K562 (cell line): Measurements from ENCODE around the gene TULP1. TPM values are rescaled to one million over a fixed set of nuclear protein-coding genes. Genes with fewer than 3 reads are reported as not detected.

ENCODE experiments used
- ATF7 ChIP-seq: fragments of 450-650 bp; IDR thresholded peaks from 2 replicates; pipeline ENCODE4 v1.7.1; 2014; ENCODE audit warnings: mild to moderate bottlenecking, moderate library complexity
- BCLAF1 ChIP-seq, 2 experiments: fragments of 450-650 bp in 1 of 2; IDR thresholded peaks; 2 replicates each; pipeline ENCODE4 v1.6.1; 2011 to 2017; ENCODE audit warnings: low read depth in 2 of 2, antibody characterized with exemption in 1 of 2, borderline replicate concordance in 1 of 2, low read length in 1 of 2, mild to moderate bottlenecking in 1 of 2, mixed read lengths in 1 of 2; ENCODE audit not compliant: control insufficient read depth in 1 of 2
- CSDE1 ChIP-seq, 2 experiments: fragments of 450-650 bp; IDR thresholded peaks; 2 replicates each; pipeline ENCODE4 v1.6.1; 2016; ENCODE audit warnings: mild to moderate bottlenecking in 1 of 2
- HDAC1 ChIP-seq, 2 experiments: fragments of 450-650 bp; IDR thresholded peaks; 2 replicates each; pipeline ENCODE4 v1.6.1; 2016 to 2017; ENCODE audit warnings: inconsistent platforms in 1 of 2, mild to moderate bottlenecking in 1 of 2, moderate library complexity in 1 of 2
- MTA1 ChIP-seq: fragments of 450-650 bp; IDR thresholded peaks from 2 replicates; pipeline ENCODE4 v1.6.1; 2017; ENCODE audit warnings: borderline replicate concordance
- NELFE ChIP-seq: IDR thresholded peaks from 2 replicates; pipeline ENCODE4 v1.6.1; 2011; ENCODE audit warnings: mild to moderate bottlenecking; ENCODE audit not compliant: insufficient read depth, insufficient read length
- PHF21A ChIP-seq: fragments of 450-650 bp; IDR thresholded peaks from 2 replicates; pipeline ENCODE4 v1.6.1; 2017; ENCODE audit warnings: low read depth, borderline replicate concordance
- RAD21 ChIP-seq, 2 experiments: fragments of 250-450 bp in 1 of 2; fragments of 450-650 bp in 1 of 2; sonication (Bioruptor Pico) in 1 of 2; formaldehyde crosslinking in 1 of 2; IDR thresholded peaks in 1 of 2; conservative IDR thresholded peaks in 1 of 2; 2 replicates each; pipeline versions ENCODE4 v1.4.0 to v1.8.0; 2020 to 2022; ENCODE audit warnings: mild to moderate bottlenecking in 2 of 2, moderate library complexity in 1 of 2
- STAG1 ChIP-seq: sonication (generic); formaldehyde crosslinking; IDR thresholded peaks from 2 replicates; pipeline ENCODE4 v1.5.0; 2020; ENCODE audit warnings: missing genetic modification reagents, borderline replicate concordance
- ZNF146 ChIP-seq: IDR thresholded peaks from one replicate; pipeline ENCODE4 v1.6.1; 2018; ENCODE audit warnings: missing compliant biosample characterization; ENCODE audit not compliant: unreplicated experiment
- ZNF274 ChIP-seq: IDR thresholded peaks from 2 replicates; pipeline ENCODE4 v1.6.1; 2011; ENCODE audit warnings: low read depth, mild to moderate bottlenecking, low read length, moderate library complexity, borderline replicate concordance
- ZNF518B ChIP-seq: fragments of 250-450 bp; sonication (Bioruptor Pico); IDR thresholded peaks from 2 replicates; pipeline ENCODE4 v1.5.0; 2021; ENCODE audit warnings: mild to moderate bottlenecking, moderate library complexity
- ZNF561 ChIP-seq: fragments of 450-650 bp; formaldehyde crosslinking; conservative IDR thresholded peaks from 2 replicates; pipeline ENCODE4 v1.4.0; 2020; ENCODE audit warnings: mild to moderate bottlenecking, moderate library complexity
- ZNF589 ChIP-seq: fragments of 200-800 bp; sonication (Bioruptor generic); IDR thresholded peaks from 2 replicates; pipeline ENCODE4 v1.6.1; 2016; ENCODE audit warnings: low read depth, missing genetic modification characterization, missing compliant biosample characterization
- ZNF696 ChIP-seq: fragments of 250-450 bp; sonication (Bioruptor Pico); conservative IDR thresholded peaks from 2 replicates; pipeline ENCODE4 v1.4.0; 2020; ENCODE audit warnings: mild to moderate bottlenecking, moderate library complexity
- ZNF830 ChIP-seq: fragments of 250-450 bp; sonication (Bioruptor Pico); IDR thresholded peaks from 2 replicates; pipeline ENCODE4 v1.5.0; 2021; ENCODE audit warnings: mild to moderate bottlenecking
- polyA plus RNA-seq, 8 experiments: library from polyadenylated mRNA; depleted of rRNA in 4 of 8; stranded (reverse) in 5 of 8; unstranded in 3 of 8; fragments of >200 nt; fragmentation: Nextera tagmentation in 2 of 8; fragmentation: Illumina TruSeq in 1 of 8; extraction: Ambion mirVana in 2 of 8; extraction: Trizol in 1 of 8; gene quantifications; 2 replicates each; pipeline versions ENCODE4 v1.2.1 to v1.2.3, GENCODE V29; 2011 to 2014; ENCODE audit warnings: inconsistent platforms in 1 of 8, missing spikeins in 1 of 8
- total RNA-seq, 7 experiments: library from RNA; depleted of rRNA in 6 of 7; stranded (reverse); fragments of >200 nt in 6 of 7; fragmentation: Illumina TruSeq in 2 of 7; extraction: Trizol in 2 of 7; gene quantifications; 2 replicates each; pipeline versions ENCODE4 v1.2.1 to v1.2.3, GENCODE V29; 2011 to 2021; ENCODE audit warnings: low replicate concordance in 1 of 7
- TF ChIP-seq, protein P1 (sequence below): fragments of 450-650 bp; conservative IDR thresholded peaks from 2 replicates; pipeline ENCODE4 v1.6.1; 2016; ENCODE audit warnings: missing genetic modification characterization, low read depth, mild to moderate bottlenecking, missing compliant biosample characterization, moderate library complexity
- TF ChIP-seq, protein P2 (sequence below), 2 experiments: IDR thresholded peaks; 2 replicates each; pipeline ENCODE4 v1.6.1; 2011; ENCODE audit warnings: borderline replicate concordance in 1 of 2, control low read depth in 1 of 2, low read depth in 1 of 2, low read length in 1 of 2, mild to moderate bottlenecking in 1 of 2, mixed read lengths in 1 of 2, moderate library complexity in 1 of 2; ENCODE audit not compliant: insufficient read depth in 1 of 2, insufficient read length in 1 of 2, poor library complexity in 1 of 2, severe bottlenecking in 1 of 2; ENCODE audit errors: extremely low read depth in 1 of 2

Gene TULP1
- total and polyA plus RNA-seq, 9 of the 15 experiments (the other 6 are each of a cell fraction or from before 2014, with no cell fraction given): 0.06 to 0.17 (median 0.09) TPM; not detected in 6

DNA sequence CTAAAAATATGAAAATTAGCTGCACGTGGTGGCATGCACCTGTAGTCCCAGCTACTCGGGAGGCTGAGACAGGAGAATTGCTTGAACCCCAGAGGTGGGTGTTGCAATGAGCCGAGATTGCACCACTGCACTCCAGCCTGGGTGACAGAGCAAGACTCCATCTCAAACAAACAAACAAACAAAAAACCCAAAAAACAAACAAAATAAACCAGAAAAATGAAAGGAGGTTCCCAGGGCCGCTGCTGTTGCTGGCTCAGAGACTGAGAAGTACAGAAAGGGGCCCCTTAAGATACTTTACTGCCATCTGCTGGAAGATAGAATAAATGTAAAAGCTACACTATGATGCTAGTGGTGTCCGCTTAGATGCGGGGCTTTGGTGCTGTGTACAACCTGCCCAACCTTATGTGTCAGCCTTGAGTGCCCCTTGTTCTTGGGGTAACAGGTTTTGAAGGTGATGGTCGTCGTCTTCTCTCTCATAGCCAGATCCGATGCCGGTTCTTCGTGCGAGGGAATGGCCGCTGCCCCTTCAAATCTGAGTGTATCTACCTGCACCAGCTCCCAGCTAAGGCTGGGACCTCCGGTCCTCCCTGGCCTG lies 63.3 kb downstream of the TULP1 start (continued):
- TF ChIP-seq ZNF518B (CRISPR knock-in tag) (no peak), BCLAF1 (IDR thresholded peaks at IDR 0.05; ENCODE audit: borderline replicate concordance in 1 of 2, control insufficient read depth in 1 of 2, low read depth in 2 of 2, low read length in 1 of 2) (no peak), STAG1 (peak; percentile 51; the same call in 1 of the 2 replicates), ZNF146 (CRISPR knock-in tag) (no peak), ZNF274 (no peak), MTA1 (no peak), ZNF561 (CRISPR knock-in tag) (no peak), PHF21A (no peak), ZNF830 (CRISPR knock-in tag) (no peak), ZNF589 (CRISPR knock-in tag) (no peak), CSDE1 (IDR thresholded peaks at IDR 0.05) (no peak), NELFE (no peak), HDAC1 (IDR thresholded peaks at IDR 0.05) (no peak), ATF7 (no peak), ZNF696 (CRISPR knock-in tag) (no peak), RAD21 (CRISPR knock-in tag; conservative IDR thresholded peaks at IDR 0.05 in 1 of 2, IDR thresholded peaks at IDR 0.05 in 1 of 2) (peak; percentile 98 to 99)
- TF ChIP-seq, protein P1, sequence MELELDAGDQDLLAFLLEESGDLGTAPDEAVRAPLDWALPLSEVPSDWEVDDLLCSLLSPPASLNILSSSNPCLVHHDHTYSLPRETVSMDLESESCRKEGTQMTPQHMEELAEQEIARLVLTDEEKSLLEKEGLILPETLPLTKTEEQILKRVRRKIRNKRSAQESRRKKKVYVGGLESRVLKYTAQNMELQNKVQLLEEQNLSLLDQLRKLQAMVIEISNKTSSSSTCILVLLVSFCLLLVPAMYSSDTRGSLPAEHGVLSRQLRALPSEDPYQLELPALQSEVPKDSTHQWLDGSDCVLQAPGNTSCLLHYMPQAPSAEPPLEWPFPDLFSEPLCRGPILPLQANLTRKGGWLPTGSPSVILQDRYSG (tag): no peak
- TF ChIP-seq, protein P2, sequence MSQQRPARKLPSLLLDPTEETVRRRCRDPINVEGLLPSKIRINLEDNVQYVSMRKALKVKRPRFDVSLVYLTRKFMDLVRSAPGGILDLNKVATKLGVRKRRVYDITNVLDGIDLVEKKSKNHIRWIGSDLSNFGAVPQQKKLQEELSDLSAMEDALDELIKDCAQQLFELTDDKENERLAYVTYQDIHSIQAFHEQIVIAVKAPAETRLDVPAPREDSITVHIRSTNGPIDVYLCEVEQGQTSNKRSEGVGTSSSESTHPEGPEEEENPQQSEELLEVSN (IDR thresholded peaks at IDR 0.05; ENCODE audit: borderline replicate concordance in 1 of 2, extremely low read depth in 1 of 2, insufficient read depth in 1 of 2, insufficient read length in 1 of 2, low read depth in 1 of 2, low read length in 1 of 2, poor library complexity in 1 of 2, severe bottlenecking in 1 of 2): no peak
